Nephron progenitor cell (in vitro differentiated cells): ENCODE results near the gene CHRDL2.

Experiments
- DNase-seq: peaks from one replicate; pipeline ENCODE4 v3.0.0; 2021
- H3K27ac Mint-ChIP-seq: 2 replicates; pipeline ENCODE4 v1.8.0; 2021; ENCODE audit warnings: mild to moderate bottlenecking, moderate library complexity, mixed read lengths
- H3K27me3 Mint-ChIP-seq: 2 replicates; pipeline ENCODE4 v1.8.0; 2021; ENCODE audit warnings: mild to moderate bottlenecking, low read depth, mixed read lengths; ENCODE audit not compliant: poor library complexity
- H3K36me3 Mint-ChIP-seq: 2 replicates; pipeline ENCODE4 v1.8.0; 2021; ENCODE audit warnings: low read depth, mixed read lengths
- H3K4me1 Mint-ChIP-seq: 2 replicates; pipeline ENCODE4 v1.8.0; 2021; ENCODE audit warnings: mixed read lengths
- H3K4me3 Mint-ChIP-seq: 2 replicates; pipeline ENCODE4 v1.8.0; 2021; ENCODE audit warnings: mild to moderate bottlenecking, moderate library complexity, mixed read lengths
- H3K9me3 Mint-ChIP-seq: 2 replicates; pipeline ENCODE4 v1.8.0; 2021; ENCODE audit warnings: mild to moderate bottlenecking, moderate library complexity, mixed read lengths
- TF ChIP-seq, protein P1 (sequence below): fragments of 200-600 bp; sonication (generic); IDR thresholded peaks from 2 replicates; pipeline ENCODE4 v1.5.0; 2021; ENCODE audit warnings: antibody characterized with exemption

Gene CHRDL2

GRCh38 chr11:74672332-74672955, 58.8 kb downstream of the CHRDL2 start:
- H3K9me3 Mint-ChIP-seq, result peaks cover 8% of the 10 kb centered on the region

DNA sequence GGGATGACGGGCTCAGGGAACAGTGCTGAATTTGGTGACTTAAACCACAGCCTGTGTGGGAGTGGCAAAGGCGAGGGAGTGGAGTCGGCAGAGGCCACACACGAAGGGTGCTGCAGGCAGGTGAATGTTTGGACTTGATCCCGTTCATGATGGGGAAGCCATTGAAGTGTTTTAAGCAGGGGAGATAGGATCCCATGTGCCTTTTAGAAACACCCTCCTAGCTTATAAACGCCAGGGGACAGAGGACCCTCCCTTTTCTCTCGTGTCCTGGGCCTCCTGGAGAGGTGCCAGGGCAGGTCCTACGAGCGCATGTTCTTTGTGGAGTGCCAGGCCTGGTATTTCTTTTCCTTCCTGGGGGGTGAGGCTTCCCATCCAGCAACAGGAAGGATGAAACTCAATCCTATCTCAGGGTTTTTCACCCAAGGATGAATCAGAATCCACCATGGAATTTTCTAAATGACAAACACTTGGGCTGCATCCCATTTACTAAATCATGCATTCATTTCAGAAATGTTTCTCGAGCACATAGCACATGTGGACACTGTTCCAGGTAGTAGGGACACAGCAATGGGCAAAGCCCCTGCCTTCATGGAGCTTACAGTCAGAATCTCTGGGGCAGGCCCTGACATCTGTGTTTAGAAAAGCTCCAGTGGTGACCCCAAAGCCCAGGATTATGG, 59.6 kb downstream of the CHRDL2 start:
- peaks cover 8% of the 10 kb centered on the region for H3K36me3 Mint-ChIP-seq
- TF ChIP-seq, protein P1, sequence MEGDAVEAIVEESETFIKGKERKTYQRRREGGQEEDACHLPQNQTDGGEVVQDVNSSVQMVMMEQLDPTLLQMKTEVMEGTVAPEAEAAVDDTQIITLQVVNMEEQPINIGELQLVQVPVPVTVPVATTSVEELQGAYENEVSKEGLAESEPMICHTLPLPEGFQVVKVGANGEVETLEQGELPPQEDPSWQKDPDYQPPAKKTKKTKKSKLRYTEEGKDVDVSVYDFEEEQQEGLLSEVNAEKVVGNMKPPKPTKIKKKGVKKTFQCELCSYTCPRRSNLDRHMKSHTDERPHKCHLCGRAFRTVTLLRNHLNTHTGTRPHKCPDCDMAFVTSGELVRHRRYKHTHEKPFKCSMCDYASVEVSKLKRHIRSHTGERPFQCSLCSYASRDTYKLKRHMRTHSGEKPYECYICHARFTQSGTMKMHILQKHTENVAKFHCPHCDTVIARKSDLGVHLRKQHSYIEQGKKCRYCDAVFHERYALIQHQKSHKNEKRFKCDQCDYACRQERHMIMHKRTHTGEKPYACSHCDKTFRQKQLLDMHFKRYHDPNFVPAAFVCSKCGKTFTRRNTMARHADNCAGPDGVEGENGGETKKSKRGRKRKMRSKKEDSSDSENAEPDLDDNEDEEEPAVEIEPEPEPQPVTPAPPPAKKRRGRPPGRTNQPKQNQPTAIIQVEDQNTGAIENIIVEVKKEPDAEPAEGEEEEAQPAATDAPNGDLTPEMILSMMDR, result no peak
- H3K4me1 Mint-ChIP-seq, result no peaks in the 10 kb centered on the region
- DNase-seq, result no peak
- H3K4me3 Mint-ChIP-seq, result no peak overlapping the region
- H3K9me3 Mint-ChIP-seq, result peaks cover 8% of the 10 kb centered on the region
- H3K27me3 Mint-ChIP-seq, result no peaks in the 10 kb centered on the region
- H3K27ac Mint-ChIP-seq, result no peak overlapping the region

More at GRCh38 chr11:74672332-74672955, 58.8 kb downstream of the CHRDL2 start:
- H3K36me3 Mint-ChIP-seq, result peaks cover 8% of the 10 kb centered on the region
- peak overlapping the region; percentile 13 for H3K27ac Mint-ChIP-seq
- DNase-seq, result no peak
- no peaks in the 10 kb centered on the region for H3K27me3 Mint-ChIP-seq
- TF ChIP-seq, protein P1, result no peak
- H3K4me1 Mint-ChIP-seq, result no peaks in the 10 kb centered on the region
- H3K4me3 Mint-ChIP-seq, result no peak overlapping the region

- TF ChIP-seq, protein P1, result no peak
- peaks cover 8% of the 10 kb centered on the region for H3K9me3 Mint-ChIP-seq
- no peak for DNase-seq
- peak overlapping the region; percentile 91 for H3K27ac Mint-ChIP-seq
- H3K4me3 Mint-ChIP-seq, result no peak overlapping the region
- H3K27me3 Mint-ChIP-seq, result no peaks in the 10 kb centered on the region
- peaks cover 8% of the 10 kb centered on the region for H3K36me3 Mint-ChIP-seq
- H3K4me1 Mint-ChIP-seq, result no peaks in the 10 kb centered on the region
Measured at GRCh38 chr11:74670171-74670570, 61.1 kb downstream of the CHRDL2 start.

- DNase-seq, result no peak
- Mint-ChIP-seq H3K4me3 (no peak overlapping the region), H3K27ac (no peak overlapping the region), H3K27me3 (no peaks in the 10 kb centered on the region), H3K9me3 (peaks cover 5% of the 10 kb centered on the region), H3K4me1 (no peaks in the 10 kb centered on the region), H3K36me3 (peaks cover 5% of the 10 kb centered on the region)
- TF ChIP-seq, protein P1, result no peak
Measured at GRCh38 chr11:74669211-74670160, 61.7 kb downstream of the CHRDL2 start.

DNA sequence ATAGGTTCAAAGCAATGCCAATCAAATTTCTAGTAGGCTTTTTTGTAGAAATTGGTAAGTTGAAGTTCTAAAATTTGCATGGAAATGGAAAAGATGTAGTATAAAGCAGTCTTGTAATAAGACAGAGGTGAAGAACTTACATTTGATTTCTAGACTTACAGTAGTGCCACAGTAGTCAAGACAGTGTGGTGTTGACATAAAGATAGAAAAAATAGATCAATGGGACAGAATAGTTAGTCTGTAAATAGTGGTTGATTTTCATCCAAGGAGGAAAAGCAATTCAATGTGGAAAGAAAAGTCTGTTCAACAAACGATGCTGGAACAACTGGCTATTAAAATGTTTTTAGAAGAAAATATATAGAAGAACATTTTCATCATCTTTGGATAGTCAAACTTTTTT, 67.9 kb downstream of the CHRDL2 start:
- Mint-ChIP-seq H3K4me1 (no peaks in the 10 kb centered on the region), H3K27ac (no peak overlapping the region), H3K9me3 (peaks cover 26% of the 10 kb centered on the region), H3K4me3 (no peak overlapping the region), H3K36me3 (peaks cover 47% of the 10 kb centered on the region), H3K27me3 (no peaks in the 10 kb centered on the region)
- DNase-seq, result no peak
- TF ChIP-seq, protein P1, result no peak
